AG10803 (cell line): ENCODE measurements around the gene TSSK2.

ENCODE experiments used
- DNase-seq: peaks from one replicate; pipeline ENCODE4 v3.0.0; 2010; ENCODE audit warnings: low read depth
- H3K4me3 ChIP-seq: 2 replicates; pipeline ENCODE4 v1.5.1; 2011; ENCODE audit warnings: mild to moderate bottlenecking, low read length, control low read depth
- CTCF ChIP-seq: conservative IDR thresholded peaks from 2 replicates; pipeline ENCODE4 v1.5.1; 2011; ENCODE audit warnings: mild to moderate bottlenecking, low read length, control low read depth, inconsistent platforms

TSSK2 gene

GRCh38 chr22:19131685-19132015, 542 bp downstream of the TSSK2 start:
- no peak for TF ChIP-seq CTCF
- H3K4me3 ChIP-seq: no peak overlapping the region
- DNase-seq: no peak

GRCh38 chr22:19132153-19132552, 1.0 kb downstream of the TSSK2 start:
- no peak for TF ChIP-seq CTCF
- no peak for DNase-seq
- H3K4me3 ChIP-seq: no peak overlapping the region

- no peak for DNase-seq
- no peak overlapping the region for H3K4me3 ChIP-seq
- no peak for TF ChIP-seq CTCF
These were observed 1.7 kb downstream of the TSSK2 start for GRCh38 chr22:19132693-19133400.

- DNase-seq: no peak
- no peak for TF ChIP-seq CTCF
- no peak overlapping the region for H3K4me3 ChIP-seq
These were observed 2.5 kb downstream of the TSSK2 start for GRCh38 chr22:19133561-19133960.

GRCh38 chr22:19134176-19134831, 3.2 kb downstream of the TSSK2 start:
- DNase-seq: no peak
- TF ChIP-seq CTCF: no peak
- no peak overlapping the region for H3K4me3 ChIP-seq

- H3K4me3 ChIP-seq: no peak overlapping the region
- TF ChIP-seq CTCF: no peak
- DNase-seq: no peak
These were observed 3.8 kb downstream of the TSSK2 start for GRCh38 chr22:19134874-19135273.

GRCh38 chr22:19136915-19137314, 5.8 kb downstream of the TSSK2 start:
- no peak for DNase-seq
- no peak overlapping the region for H3K4me3 ChIP-seq
- no peak for TF ChIP-seq CTCF
